AG04450 (cell line): ENCODE measurements around the gene ZCRB1. TPM values are rescaled to one million over a fixed set of nuclear protein-coding genes. Genes with fewer than 3 reads are reported as not detected.
A peak's percentile ranks its signal among the peaks of the same experiment; 100 is the strongest.

Source experiments
- CTCF ChIA-PET: fragments of 300-600, 350-600 bp; formaldehyde crosslinking; extraction: SDS; loops from one replicate; lab custom pipeline; 2022; ENCODE audit warnings: antibody characterized with exemption, inconsistent platforms; lab: Charles Lee
- POLR2A ChIA-PET: fragments of 350-600 bp; formaldehyde crosslinking; extraction: SDS; loops from one replicate; lab custom pipeline; 2021; ENCODE audit warnings: antibody characterized with exemption, inconsistent platforms; lab: Yijun Ruan, JAX
- DNase-seq: peaks from one replicate; pipeline ENCODE4 v3.0.0-alpha.2; 2011; ENCODE audit warnings: low read depth, low spot score
- H3K27ac ChIP-seq: one replicate; pipeline ENCODE4 v1.5.1; 2012; ENCODE audit warnings: low read depth, low read length, control low read depth
- H3K27me3 ChIP-seq: one replicate; pipeline ENCODE4 v1.6.0; 2012; ENCODE audit warnings: low read length; ENCODE audit not compliant: control insufficient read depth, insufficient read depth
- H3K4me3 ChIP-seq: 2 replicates; pipeline ENCODE4 v1.5.1; 2011; ENCODE audit warnings: mild to moderate bottlenecking, low read depth, low read length, control low read depth
- H3K9me3 ChIP-seq: 2 replicates; pipeline ENCODE4 v1.5.1; 2012; ENCODE audit warnings: low read length; ENCODE audit not compliant: control insufficient read depth, insufficient read depth
- polyA minus RNA-seq: library from RNA; depleted of rRNA, polyadenylated mRNA; stranded (reverse); fragments of >200 nt; gene quantifications from 2 replicates; pipeline ENCODE4 v1.2.3, GENCODE V29; 2011; rRNA and poly(A)+ RNA removed
- polyA plus RNA-seq: library from polyadenylated mRNA; depleted of rRNA; stranded (reverse); fragments of >200 nt; gene quantifications from 2 replicates; pipeline ENCODE4 v1.2.3, GENCODE V29; 2011; rRNA removed
- TF ChIP-seq, protein P1 (sequence below): IDR thresholded peaks from 2 replicates; pipeline ENCODE4 v1.5.1; 2011; ENCODE audit warnings: low read depth, low read length, control low read depth, inconsistent platforms

Gene ZCRB1, protein sequence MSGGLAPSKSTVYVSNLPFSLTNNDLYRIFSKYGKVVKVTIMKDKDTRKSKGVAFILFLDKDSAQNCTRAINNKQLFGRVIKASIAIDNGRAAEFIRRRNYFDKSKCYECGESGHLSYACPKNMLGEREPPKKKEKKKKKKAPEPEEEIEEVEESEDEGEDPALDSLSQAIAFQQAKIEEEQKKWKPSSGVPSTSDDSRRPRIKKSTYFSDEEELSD
- polyA plus RNA-seq (43.4 and 59.6 TPM in 2 replicates), polyA minus RNA-seq (14.8 and 17.8 TPM in 2 replicates)

- peak within 1 kb of the TSS; percentile 81 for H3K27ac ChIP-seq
- peak within 1 kb of the TSS; percentile 86 for H3K4me3 ChIP-seq
- ChIA-PET CTCF (interaction anchor here (0.8 to 0.9 kb wide), 2 partner anchors 29 to 118 kb away, joined by 3 to 4 read pairs; no protein-coding TSS in a partner anchor), POLR2A (interaction anchor here (0.6 kb wide), 1 partner anchor 1472 kb away, joined by 6 read pairs; no protein-coding TSS in a partner anchor)
- peak; percentile 29 for DNase-seq
- no peaks in the 10 kb centered on the region for H3K27me3 ChIP-seq
- no peaks in the 10 kb centered on the region for H3K9me3 ChIP-seq
- TF ChIP-seq, protein P1, sequence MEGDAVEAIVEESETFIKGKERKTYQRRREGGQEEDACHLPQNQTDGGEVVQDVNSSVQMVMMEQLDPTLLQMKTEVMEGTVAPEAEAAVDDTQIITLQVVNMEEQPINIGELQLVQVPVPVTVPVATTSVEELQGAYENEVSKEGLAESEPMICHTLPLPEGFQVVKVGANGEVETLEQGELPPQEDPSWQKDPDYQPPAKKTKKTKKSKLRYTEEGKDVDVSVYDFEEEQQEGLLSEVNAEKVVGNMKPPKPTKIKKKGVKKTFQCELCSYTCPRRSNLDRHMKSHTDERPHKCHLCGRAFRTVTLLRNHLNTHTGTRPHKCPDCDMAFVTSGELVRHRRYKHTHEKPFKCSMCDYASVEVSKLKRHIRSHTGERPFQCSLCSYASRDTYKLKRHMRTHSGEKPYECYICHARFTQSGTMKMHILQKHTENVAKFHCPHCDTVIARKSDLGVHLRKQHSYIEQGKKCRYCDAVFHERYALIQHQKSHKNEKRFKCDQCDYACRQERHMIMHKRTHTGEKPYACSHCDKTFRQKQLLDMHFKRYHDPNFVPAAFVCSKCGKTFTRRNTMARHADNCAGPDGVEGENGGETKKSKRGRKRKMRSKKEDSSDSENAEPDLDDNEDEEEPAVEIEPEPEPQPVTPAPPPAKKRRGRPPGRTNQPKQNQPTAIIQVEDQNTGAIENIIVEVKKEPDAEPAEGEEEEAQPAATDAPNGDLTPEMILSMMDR: no peak
Observed at GRCh38 chr12:42325653-42326474, at the start of gene ZCRB1, which contains the start of gene PPHLN1. Gene ZCRB1 (minus strand): TSS chr12:42326094. CDS start chr12:42324102, 1,992 bp downstream. Gene PPHLN1 (plus strand): TSS chr12:42326167. CDS start chr12:42335903, 9,736 bp downstream.

DNA sequence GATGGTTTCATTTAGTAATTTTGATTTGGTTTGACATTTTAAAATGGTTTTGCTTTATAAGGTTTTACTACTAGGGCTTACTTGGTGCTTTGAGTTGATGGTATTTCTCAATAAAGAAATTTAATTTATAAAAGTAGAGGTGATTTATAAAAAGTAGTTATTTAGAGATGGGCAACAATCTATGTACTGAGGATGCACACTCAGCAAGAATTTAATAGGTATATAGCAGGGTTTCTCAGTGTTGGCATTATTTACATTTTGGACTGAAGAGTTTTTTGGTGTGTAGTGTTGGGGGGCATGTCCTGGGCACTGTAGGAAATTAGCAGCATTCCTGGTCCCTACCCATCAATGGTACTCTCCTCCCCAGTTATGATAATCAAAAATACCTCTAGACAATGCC, 47.8 kb upstream of the ZCRB1 start:
- H3K9me3 ChIP-seq: no peaks in the 10 kb centered on the region
- H3K27ac ChIP-seq: no peak overlapping the region
- ChIA-PET POLR2A (no interaction called here), CTCF (interaction anchor here (0.6 to 2.6 kb wide), 6 partner anchors 16 to 196 kb away, joined by 5 to 22 read pairs (median 10); no protein-coding TSS in a partner anchor)
- DNase-seq: no peak
- H3K27me3 ChIP-seq: no peaks in the 10 kb centered on the region
- H3K4me3 ChIP-seq: no peak overlapping the region
- TF ChIP-seq, protein P1: no peak

GRCh38 chr12:42372154-42372791, 46.4 kb upstream of the ZCRB1 start:
- CTCF ChIA-PET: interaction anchor here (0.6 to 3.8 kb wide), 62 partner anchors 9 to 1426 kb away, joined by 3 to 52 read pairs (median 5); no protein-coding TSS in a partner anchor
- no peaks in the 10 kb centered on the region for H3K9me3 ChIP-seq
- no peaks in the 10 kb centered on the region for H3K27me3 ChIP-seq
- H3K4me3 ChIP-seq: no peak overlapping the region
- TF ChIP-seq, protein P1: peak; percentile 82
- H3K27ac ChIP-seq: no peak overlapping the region
- no peak for DNase-seq
- POLR2A ChIA-PET: no interaction called here

DNA sequence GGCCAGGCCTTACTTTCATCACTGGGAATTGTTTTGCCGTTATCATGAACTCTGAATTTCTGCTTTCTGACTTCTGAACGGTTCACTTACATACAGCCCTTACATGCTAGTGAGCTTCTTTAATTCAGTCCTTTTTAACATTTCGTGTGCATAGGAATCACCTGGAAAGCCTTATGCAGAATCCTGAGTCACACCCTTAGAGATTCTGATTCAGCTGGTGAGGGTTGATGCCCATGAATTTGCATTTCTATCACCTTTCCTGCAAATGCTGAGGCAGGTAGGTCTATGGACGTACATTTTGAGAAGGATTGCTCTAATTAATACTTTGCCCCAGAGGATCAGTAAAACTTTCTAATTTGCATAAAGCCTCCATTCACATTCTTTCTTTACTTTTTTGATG, 44.1 kb upstream of the ZCRB1 start:
- H3K27me3 ChIP-seq: no peaks in the 10 kb centered on the region
- H3K27ac ChIP-seq: no peak overlapping the region
- POLR2A ChIA-PET: no interaction called here
- H3K4me3 ChIP-seq: no peak overlapping the region
- DNase-seq: no peak
- H3K9me3 ChIP-seq: no peaks in the 10 kb centered on the region
- CTCF ChIA-PET: interaction anchor here (1.1 to 3.8 kb wide), 2 partner anchors 12 to 15 kb away, joined by 3 to 52 read pairs; no protein-coding TSS in a partner anchor
- TF ChIP-seq, protein P1: no peak
